Activated CD4-positive, alpha-beta T cell treated with anti-CD3 and anti-CD28 coated beads, Interleukin-2, amount 50 U/mL, for 48 hours (primary cell): ENCODE measurements around the gene TSEN15.
"Not testable (repeated sequence)": the region's sequence is repeated elsewhere in the genome, so short reads cannot be mapped to it uniquely, and the experiment has no call there.

Experiments used
- DNase-seq, 2 experiments: peaks; one replicate each; pipeline ENCODE4 v3.0.0-alpha.2; 2020

Gene TSEN15

GRCh38 chr1:184056921-184057555 lies 5.5 kb downstream of the TSEN15 start:
- DNase-seq: no peak

- no peak for DNase-seq
Measured at GRCh38 chr1:184059887-184060286, 8.4 kb downstream of the TSEN15 start.

- DNase-seq: no peak
Measured at GRCh38 chr1:184060316-184060715, 8.8 kb downstream of the TSEN15 start.

GRCh38 chr1:184061396-184062003 lies 10.0 kb downstream of the TSEN15 start:
- no peak for DNase-seq

- DNase-seq: no peak
Measured at GRCh38 chr1:184062640-184063286, 11.2 kb downstream of the TSEN15 start.

- no peak for DNase-seq
Measured at GRCh38 chr1:184065559-184065958, 14.0 kb downstream of the TSEN15 start.

- no peak for DNase-seq
Measured at GRCh38 chr1:184068354-184068753, 16.8 kb downstream of the TSEN15 start.

GRCh38 chr1:184069675-184070074 lies 18.1 kb downstream of the TSEN15 start:
- DNase-seq: no peak

- no peak for DNase-seq
Measured at GRCh38 chr1:184072376-184072775, 20.8 kb downstream of the TSEN15 start.

- no peak for DNase-seq
Measured at GRCh38 chr1:184074383-184074782, 22.9 kb downstream of the TSEN15 start.

GRCh38 chr1:184075055-184076029 lies 23.8 kb downstream of the TSEN15 start:
- no peak for DNase-seq

GRCh38 chr1:184078564-184079249 lies 27.2 kb downstream of the TSEN15 start:
- DNase-seq: no peak

- no peak for DNase-seq
Measured at GRCh38 chr1:184080309-184080708, 28.8 kb downstream of the TSEN15 start.

GRCh38 chr1:184082541-184083415 lies 31.2 kb downstream of the TSEN15 start:
- no peak for DNase-seq

- no peak for DNase-seq
Measured at GRCh38 chr1:184085667-184086066, 34.1 kb downstream of the TSEN15 start.

- no peak for DNase-seq
Measured at GRCh38 chr1:184088037-184088436, 36.5 kb downstream of the TSEN15 start.

GRCh38 chr1:184093071-184093470 lies 41.5 kb downstream of the TSEN15 start:
- DNase-seq: no peak

GRCh38 chr1:184096005-184096404 lies 44.5 kb downstream of the TSEN15 start:
- DNase-seq: no peak

- DNase-seq: not testable (repeated sequence)
Measured at GRCh38 chr1:184096580-184096979, 45.0 kb downstream of the TSEN15 start.

- no peak for DNase-seq
Measured at GRCh38 chr1:184101141-184101540, 49.6 kb downstream of the TSEN15 start.

GRCh38 chr1:184101571-184101970 lies 50.0 kb downstream of the TSEN15 start:
- DNase-seq: no peak
